Measurements from ENCODE around the gene HLA-DRB5. TPM values are rescaled to one million over a fixed set of nuclear protein-coding genes. Genes with fewer than 3 reads are reported as not detected.
"Not testable (repeated sequence)": the region's sequence is repeated elsewhere in the genome, so short reads cannot be mapped to it uniquely, and the experiment has no call there.

Gene HLA-DRB5
- total and polyA plus RNA-seq, 8 donors = 0.38 to 42.9 (median 8.2) TPM; not detected in 2

GRCh38 chr6:32539839-32540238 lies 9.8 kb upstream of the HLA-DRB5 start:
- H3K36me3 ChIP-seq = no peaks in the 10 kb centered on the region
- intact Hi-C loops (cut with DNase I) = no loop called here

DNA sequence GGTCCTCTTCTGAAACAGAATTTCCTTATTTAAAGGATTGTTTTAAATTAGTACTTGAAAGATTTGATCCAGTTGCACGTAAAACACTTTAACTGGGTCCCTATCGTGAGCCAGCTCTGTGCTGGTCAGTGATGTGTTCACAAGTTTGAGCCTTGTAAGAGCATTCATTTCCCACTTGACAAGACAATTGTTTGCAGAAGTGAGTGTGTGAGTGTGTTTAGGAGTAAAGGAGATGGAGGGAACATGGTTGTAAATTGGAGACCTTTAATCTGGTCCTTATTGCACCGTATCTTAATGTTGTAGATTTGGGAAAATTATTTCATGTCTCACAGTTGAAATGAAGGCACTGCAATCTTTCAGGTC lies 325 bp upstream of the HLA-DRB5 start:
- 0% methylated on average over 1 to 2 of the region's 3 CpGs for WGBS, 2 donors
- H3K36me3 ChIP-seq; FAIRE-seq; H3K4me3 ChIP-seq; H3K27me3 ChIP-seq; H3K9me3 ChIP-seq; intact Hi-C loops (cut with DNase I); H3K27ac ChIP-seq; DNase-seq; H3K4me1 ChIP-seq: not testable (repeated sequence)
- ATAC-seq = peak in 2 of 4 donors; percentile 60 to 66

More at GRCh38 chr6:32539839-32540238, 9.8 kb upstream of the HLA-DRB5 start:
- WGBS, 2 donors = 0 to 28% methylated on average over 1 to 3 of the region's 5 CpGs
- H3K9me3 ChIP-seq = no peaks in the 10 kb centered on the region
- ATAC-seq (no peak), DNase-seq (no peak), FAIRE-seq (no peak)
- TF ChIP-seq, protein P1, sequence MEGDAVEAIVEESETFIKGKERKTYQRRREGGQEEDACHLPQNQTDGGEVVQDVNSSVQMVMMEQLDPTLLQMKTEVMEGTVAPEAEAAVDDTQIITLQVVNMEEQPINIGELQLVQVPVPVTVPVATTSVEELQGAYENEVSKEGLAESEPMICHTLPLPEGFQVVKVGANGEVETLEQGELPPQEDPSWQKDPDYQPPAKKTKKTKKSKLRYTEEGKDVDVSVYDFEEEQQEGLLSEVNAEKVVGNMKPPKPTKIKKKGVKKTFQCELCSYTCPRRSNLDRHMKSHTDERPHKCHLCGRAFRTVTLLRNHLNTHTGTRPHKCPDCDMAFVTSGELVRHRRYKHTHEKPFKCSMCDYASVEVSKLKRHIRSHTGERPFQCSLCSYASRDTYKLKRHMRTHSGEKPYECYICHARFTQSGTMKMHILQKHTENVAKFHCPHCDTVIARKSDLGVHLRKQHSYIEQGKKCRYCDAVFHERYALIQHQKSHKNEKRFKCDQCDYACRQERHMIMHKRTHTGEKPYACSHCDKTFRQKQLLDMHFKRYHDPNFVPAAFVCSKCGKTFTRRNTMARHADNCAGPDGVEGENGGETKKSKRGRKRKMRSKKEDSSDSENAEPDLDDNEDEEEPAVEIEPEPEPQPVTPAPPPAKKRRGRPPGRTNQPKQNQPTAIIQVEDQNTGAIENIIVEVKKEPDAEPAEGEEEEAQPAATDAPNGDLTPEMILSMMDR (IDR thresholded peaks at IDR 0.05) = no peak
- no peaks in the 10 kb centered on the region for H3K27me3 ChIP-seq
- no peak overlapping the region for H3K4me3 ChIP-seq
- H3K27ac ChIP-seq = no peak overlapping the region
- no peaks in the 10 kb centered on the region for H3K4me1 ChIP-seq

DNA sequence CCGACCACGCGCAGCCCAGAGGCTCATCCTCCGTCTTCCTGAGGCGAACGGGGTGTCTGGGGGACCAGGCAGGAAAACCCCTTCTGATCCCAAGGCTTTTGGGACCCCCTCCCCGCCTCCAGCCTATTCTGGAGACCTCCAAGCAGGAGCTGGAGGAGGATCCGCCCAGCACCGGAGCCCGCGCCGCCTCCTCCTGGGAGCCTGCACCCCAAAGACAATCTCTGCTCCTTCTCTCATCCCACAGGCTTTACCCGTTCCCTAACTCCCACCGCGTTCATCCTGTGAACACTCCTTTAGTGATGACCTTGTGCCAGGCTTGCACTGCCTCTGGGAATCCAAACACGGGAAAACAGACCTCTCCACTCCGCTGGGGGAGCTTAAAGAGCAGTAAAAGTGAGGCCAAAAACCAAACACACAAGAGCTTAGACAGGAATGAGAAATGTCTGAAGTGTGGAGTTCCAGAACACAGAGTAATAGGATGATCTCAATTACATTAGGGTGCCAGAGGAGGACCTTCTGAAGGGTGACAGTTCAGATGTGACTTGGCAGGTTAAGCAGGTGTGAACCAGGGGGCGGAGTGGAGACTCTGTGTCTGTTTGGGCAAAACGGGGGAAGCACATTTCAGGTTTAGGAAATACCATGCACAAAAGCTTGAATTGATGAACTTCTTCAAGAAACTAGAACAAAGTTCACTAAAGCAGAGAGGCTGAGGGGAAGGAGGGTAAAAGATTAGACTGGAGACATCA lies 7.6 kb downstream of the HLA-DRB5 start:
- Histone ChIP-seq H3K36me3 (no peaks in the 10 kb centered on the region), H3K27ac (no peak overlapping the region), H3K9me3 (no peaks in the 10 kb centered on the region), H3K4me3 (peak overlapping the region in 1 of 4 donors; percentile 6), H3K27me3 (no peaks in the 10 kb centered on the region), H3K4me1 (no peaks in the 10 kb centered on the region)
- FAIRE-seq (no peak), DNase-seq (no peak), ATAC-seq (no peak)
- TF ChIP-seq, protein P1 (IDR thresholded peaks at IDR 0.05) = no peak
- intact Hi-C loops (cut with DNase I) = no loop called here
- no CpG with 5 or more reads among the region's 19 CpGs for WGBS, 2 donors

DNA sequence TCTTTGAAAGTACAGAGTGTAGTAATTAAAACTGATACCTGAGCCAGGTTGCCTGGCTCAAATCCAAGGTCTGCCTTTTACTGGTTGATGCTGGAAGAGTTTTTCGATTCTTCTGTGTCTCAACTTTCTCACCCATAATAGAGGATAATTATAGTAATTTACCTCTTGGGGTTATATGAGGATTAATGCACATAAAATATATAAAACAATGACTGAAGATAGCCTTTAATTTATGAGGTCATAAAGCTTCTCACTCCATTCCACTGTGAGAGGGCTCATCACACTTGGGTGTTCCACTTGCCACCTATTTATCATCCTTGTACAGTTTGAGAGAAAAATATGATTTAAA lies 10.2 kb downstream of the HLA-DRB5 start:
- intact Hi-C loops (cut with DNase I) = no loop called here
- H3K4me3 ChIP-seq = no peak overlapping the region
- no peaks in the 10 kb centered on the region for H3K27me3 ChIP-seq
- no peak for ATAC-seq
- H3K36me3 ChIP-seq = no peaks in the 10 kb centered on the region
- H3K4me1 ChIP-seq = no peaks in the 10 kb centered on the region
- TF ChIP-seq, protein P1 (IDR thresholded peaks at IDR 0.05) = no peak
- no peaks in the 10 kb centered on the region for H3K9me3 ChIP-seq
- H3K27ac ChIP-seq = no peak overlapping the region
- FAIRE-seq = no peak
- WGBS, 2 donors = no CpG with 5 or more reads among the region's 1 CpG
- DNase-seq = no peak

GRCh38 chr6:32519118-32519909 lies 10.8 kb downstream of the HLA-DRB5 start:
- Histone ChIP-seq H3K27ac (no peak overlapping the region), H3K9me3 (no peaks in the 10 kb centered on the region), H3K27me3 (no peaks in the 10 kb centered on the region), H3K36me3 (no peaks in the 10 kb centered on the region), H3K4me1 (no peaks in the 10 kb centered on the region), H3K4me3 (no peak overlapping the region)
- TF ChIP-seq, protein P1 (IDR thresholded peaks at IDR 0.05) = no peak
- intact Hi-C loops (cut with DNase I) = no loop called here
- no peak for DNase-seq
- no peak for FAIRE-seq
- WGBS, 2 donors = 79 to 83% methylated on average over 1 to 4 of the region's 4 CpGs
- no peak for ATAC-seq

All from pancreas (tissue), 10 donors.